ENCODE data around the gene CRELD2. TPM values are rescaled to one million over a fixed set of nuclear protein-coding genes. Genes with fewer than 3 reads are reported as not detected.

Gene CRELD2
- polyA plus RNA-seq, 3 donors: 20.3 to 33.2 (median 27.6) TPM

GRCh38 chr22:49953680-49954344, 35.4 kb downstream of the CRELD2 start:
- H3K4me1 ChIP-seq (ENCODE audit: control insufficient read depth in 1 of 2, insufficient read depth in 2 of 2, low read length in 2 of 2): peaks cover 29 to 48% of the 10 kb centered on the region in 2 donors
- peak overlapping the region in 1 of 2 donors; percentile 48 for H3K4me3 Mint-ChIP-seq

DNA sequence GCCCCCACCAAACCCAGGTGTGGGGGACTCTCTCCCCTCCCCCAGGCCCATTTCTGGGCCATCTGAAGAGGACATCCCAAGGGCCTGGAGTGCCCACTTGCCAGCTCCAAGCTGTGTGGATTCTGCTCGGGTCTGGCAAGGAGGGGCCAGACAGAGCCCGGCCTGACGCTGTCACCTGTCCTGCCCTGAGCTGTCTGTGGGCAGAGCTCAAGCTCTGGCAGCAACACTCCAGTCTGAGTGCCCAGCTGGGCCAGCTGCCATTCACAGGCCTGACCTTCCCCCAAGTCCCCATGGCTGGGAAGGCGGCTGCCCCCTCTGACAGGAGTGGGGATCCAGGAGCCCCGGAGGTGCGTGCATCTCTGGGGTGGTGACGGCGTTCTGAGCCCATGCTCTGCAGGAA, 35.9 kb downstream of the CRELD2 start:
- H3K27ac Mint-ChIP-seq: no peak overlapping the region
- Histone ChIP-seq H4K20me1 (ENCODE audit: insufficient read depth, low read length) (no peaks in the 10 kb centered on the region), H3K36me3 (replicated peaks in 1 of 2; ENCODE audit: control insufficient read depth in 1 of 2, insufficient read depth in 2 of 2, low read length in 2 of 2) (no peaks in the 10 kb centered on the region), H3K4me3 (replicated peaks in 1 of 3; ENCODE audit: low read depth in 2 of 3, low read length in 3 of 3) (no peak overlapping the region), H3K79me2 (ENCODE audit: insufficient read depth, low read length) (peaks cover 4% of the 10 kb centered on the region), H3K9ac (ENCODE audit: insufficient read depth, low read length, poor library complexity, severe bottlenecking) (no peak overlapping the region), H3K27me3 (ENCODE audit: control insufficient read depth in 2 of 2, insufficient read depth in 2 of 2, low read length in 2 of 2) (no peaks in the 10 kb centered on the region), H3K4me1 (ENCODE audit: control insufficient read depth in 1 of 2, insufficient read depth in 2 of 2, low read length in 2 of 2) (peaks cover 31 to 54% of the 10 kb centered on the region in 2 donors), H3K4me2 (replicated peaks; ENCODE audit: extremely low read depth, low read length, poor library complexity, severe bottlenecking) (no peak overlapping the region), H3K27ac (ENCODE audit: low read depth in 1 of 2, low read length in 2 of 2) (no peak overlapping the region), H2AFZ (ENCODE audit: insufficient read depth, low read depth, low read length, poor library complexity, severe bottlenecking) (no peak overlapping the region), H3K9me3 (replicated peaks in 1 of 2; ENCODE audit: control insufficient read depth in 1 of 2, insufficient read depth in 1 of 2, low read length in 2 of 2) (no peaks in the 10 kb centered on the region)
- 98% methylated on average over 8 of the region's 8 CpGs for WGBS (ENCODE audit: insufficient coverage)
- peaks cover 0 to 4% (median 2%) of the 10 kb centered on the region in 3 donors for H3K27me3 Mint-ChIP-seq (ENCODE audit: low read depth in 3 of 3)
- DNase-seq: no peak
- intact Hi-C loops (cut with micrococcal nuclease): no loop called here
- peaks cover 24% of the 10 kb centered on the region for H3K4me1 Mint-ChIP-seq
- no peaks in the 10 kb centered on the region for H3K9me3 Mint-ChIP-seq
- no peak overlapping the region for H3K4me3 Mint-ChIP-seq
- no peak for TF ChIP-seq CTCF (IDR thresholded peaks at IDR 0.05)
- H3K36me3 Mint-ChIP-seq: peaks cover 0 to 3% of the 10 kb centered on the region in 2 donors

More at GRCh38 chr22:49953680-49954344, 35.4 kb downstream of the CRELD2 start:
- Histone ChIP-seq H3K36me3 (replicated peaks in 1 of 2; ENCODE audit: control insufficient read depth in 1 of 2, insufficient read depth in 2 of 2, low read length in 2 of 2) (no peaks in the 10 kb centered on the region), H3K27me3 (ENCODE audit: control insufficient read depth in 2 of 2, insufficient read depth in 2 of 2, low read length in 2 of 2) (no peaks in the 10 kb centered on the region), H3K4me2 (replicated peaks; ENCODE audit: extremely low read depth, low read length, poor library complexity, severe bottlenecking) (peak overlapping the region; percentile 61), H3K9me3 (replicated peaks in 1 of 2; ENCODE audit: control insufficient read depth in 1 of 2, insufficient read depth in 1 of 2, low read length in 2 of 2) (no peaks in the 10 kb centered on the region), H3K9ac (ENCODE audit: insufficient read depth, low read length, poor library complexity, severe bottlenecking) (peak overlapping the region; percentile 47), H3K4me3 (replicated peaks in 1 of 3; ENCODE audit: low read depth in 2 of 3, low read length in 3 of 3) (peak overlapping the region in 1 of 3 experiments; percentile 36), H3K79me2 (ENCODE audit: insufficient read depth, low read length) (no peaks in the 10 kb centered on the region), H2AFZ (ENCODE audit: insufficient read depth, low read depth, low read length, poor library complexity, severe bottlenecking) (peak overlapping the region; percentile 77), H4K20me1 (ENCODE audit: insufficient read depth, low read length) (no peaks in the 10 kb centered on the region), H3K27ac (ENCODE audit: low read depth in 1 of 2, low read length in 2 of 2) (peak overlapping the region; percentile 19 to 73)
- WGBS (ENCODE audit: insufficient coverage): 85% methylated on average over 15 of the region's 18 CpGs
- no peak for DNase-seq
- H3K27me3 Mint-ChIP-seq (ENCODE audit: low read depth in 3 of 3): peaks cover 0 to 4% (median 2%) of the 10 kb centered on the region in 3 donors
- peaks cover 19% of the 10 kb centered on the region for H3K4me1 Mint-ChIP-seq
- H3K9me3 Mint-ChIP-seq: no peaks in the 10 kb centered on the region
- intact Hi-C loops (cut with micrococcal nuclease): no loop called here
- TF ChIP-seq CTCF (IDR thresholded peaks at IDR 0.05): no peak
- peak overlapping the region in 3 of 7 donors; percentile 32 to 91 (median 37) for H3K27ac Mint-ChIP-seq
- H3K36me3 Mint-ChIP-seq: peaks cover 0 to under 1% of the 10 kb centered on the region in 2 donors

Measured in CD14-positive monocyte (primary cell).